GM21528 (cell line): Measurements from ENCODE around the gene ICOSLG.
"Not testable (repeated sequence)": the region's sequence is repeated elsewhere in the genome, so short reads cannot be mapped to it uniquely, and the experiment has no call there.

Experiments
- ATAC-seq: cut with Tn5 transposase; IDR thresholded peaks from one replicate; pipeline ENCODE4 v1.9.1; 2021; ENCODE audit warnings: mild to moderate bottlenecking, moderate library complexity; ENCODE audit not compliant: unreplicated experiment, low FRiP score

The ICOSLG gene

GRCh38 chr21:44193108-44193507, 47.6 kb downstream of the ICOSLG start:
- ATAC-seq = not testable (repeated sequence)

- not testable (repeated sequence) for ATAC-seq
These were observed 50.1 kb downstream of the ICOSLG start for GRCh38 chr21:44190349-44191271.

DNA sequence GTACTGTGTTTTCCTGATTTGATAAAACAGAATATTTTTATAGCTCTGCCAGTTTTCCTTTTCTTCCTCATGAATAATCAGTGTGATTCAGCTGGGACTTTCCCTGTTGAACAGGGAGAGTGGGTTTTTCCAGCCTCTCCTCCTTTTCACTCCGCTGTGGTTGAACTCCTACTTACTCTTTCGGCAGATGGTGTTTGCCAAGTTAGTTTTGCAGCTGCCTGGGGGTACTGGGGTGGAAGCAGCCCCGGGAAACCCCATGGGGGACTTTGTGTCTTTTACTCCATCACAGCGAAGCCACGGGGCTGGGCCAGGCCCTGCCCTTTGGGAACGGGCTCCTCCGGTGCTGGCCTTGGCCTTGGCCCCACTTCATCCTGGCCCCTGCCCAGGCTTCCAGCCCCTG, 55.9 kb downstream of the ICOSLG start:
- ATAC-seq = not testable (repeated sequence)

DNA sequence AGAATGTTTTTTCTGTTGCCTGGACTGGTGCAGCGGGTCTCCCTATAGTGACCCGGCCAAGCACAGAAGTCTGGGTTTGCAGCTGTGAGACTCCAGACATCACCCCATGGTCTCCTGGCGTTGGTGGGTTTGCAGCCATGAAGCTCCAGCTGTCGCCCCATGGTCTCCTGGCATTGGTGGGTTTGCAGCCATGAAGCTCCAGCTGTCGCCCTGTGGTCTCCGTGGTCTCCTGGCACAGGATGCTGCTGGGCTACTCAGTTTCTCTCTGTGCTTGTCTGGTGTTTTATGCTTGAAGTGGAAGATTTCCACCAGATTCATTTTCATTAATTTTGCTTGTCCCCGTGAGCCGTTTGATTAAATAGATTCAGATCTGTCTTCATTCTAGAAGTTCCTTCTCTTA, 58.5 kb downstream of the ICOSLG start:
- not testable (repeated sequence) for ATAC-seq

DNA sequence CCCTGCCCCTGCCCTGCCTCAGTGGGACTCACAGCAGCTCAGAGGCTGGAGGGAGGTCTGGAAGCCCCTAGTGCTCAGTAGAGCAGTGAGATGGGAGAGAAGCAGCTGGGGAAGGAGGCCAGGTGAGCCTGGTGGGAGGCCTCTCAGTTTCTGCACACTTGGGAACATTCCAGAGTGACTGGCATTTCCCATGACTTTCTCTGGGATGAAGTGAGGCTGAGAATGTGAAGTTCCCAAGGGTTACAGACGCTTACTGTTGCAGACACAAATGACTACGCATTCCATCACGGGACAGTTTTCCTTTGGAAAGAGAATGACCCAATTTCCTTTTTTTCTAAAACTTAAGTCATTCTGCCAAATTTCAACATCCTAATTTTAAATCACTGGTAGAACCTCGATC, 59.2 kb downstream of the ICOSLG start:
- not testable (repeated sequence) for ATAC-seq

DNA sequence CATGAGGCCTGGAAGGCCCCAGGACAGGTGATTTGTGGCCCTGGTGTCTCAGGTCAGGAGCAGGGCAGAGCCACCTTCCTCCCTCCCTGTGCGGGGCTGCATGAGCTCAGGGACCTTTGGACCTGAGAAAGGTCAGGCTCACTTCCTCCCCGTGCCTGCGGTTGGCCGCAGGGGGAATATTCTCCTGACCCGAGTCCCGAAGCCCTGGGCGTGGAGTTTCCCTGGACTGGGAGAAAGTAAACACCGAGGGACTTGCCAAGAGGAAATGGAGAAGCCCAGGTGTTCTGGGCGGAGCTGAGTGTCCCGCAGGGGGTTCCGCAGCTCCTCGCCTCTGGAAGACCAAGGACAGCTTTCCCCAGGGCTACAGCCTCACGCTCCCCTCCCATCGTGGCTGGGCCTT, 64.6 kb downstream of the ICOSLG start:
- not testable (repeated sequence) for ATAC-seq

DNA sequence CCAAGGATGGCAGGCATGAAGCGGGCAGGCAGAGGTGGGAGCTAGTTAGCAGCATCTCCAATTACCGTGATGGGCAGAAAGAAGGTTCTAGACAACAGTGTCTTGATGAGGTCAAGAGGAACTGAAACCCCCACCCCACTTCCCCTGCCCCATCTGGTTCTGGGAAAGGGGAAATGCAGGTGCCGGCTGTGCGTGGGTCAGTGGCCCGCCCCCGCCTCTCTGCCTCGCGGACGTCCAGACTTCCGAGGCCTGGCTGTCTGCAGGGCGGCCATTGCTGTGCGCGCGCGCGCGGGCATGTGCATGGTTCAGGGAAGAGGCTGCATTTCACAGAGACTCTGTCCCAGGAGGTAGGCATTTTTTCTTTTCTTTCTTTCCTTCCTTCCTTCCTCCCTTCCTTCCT, 65.6 kb downstream of the ICOSLG start:
- not testable (repeated sequence) for ATAC-seq
